Measurements from ENCODE around the gene R3HDML.

Gene R3HDML

GRCh38 chr20:44400671-44400969 lies 63.8 kb downstream of the R3HDML start:
- DNase-seq (ENCODE audit: low read depth, low spot score), result no peak
